Neutrophil (primary cell): ENCODE data around the gene DNAH17.

ENCODE experiments used
- H3K27ac ChIP-seq: fragments of 200-600 bp; sonication (generic); 2 replicates; pipeline ENCODE4 v1.5.1; 2016; ENCODE audit warnings: mild to moderate bottlenecking, moderate library complexity
- H3K27me3 ChIP-seq: fragments of 200-600 bp; sonication (generic); 2 replicates; pipeline ENCODE4 v1.6.0; 2016; ENCODE audit warnings: mild to moderate bottlenecking
- H3K36me3 ChIP-seq: fragments of 200-600 bp; sonication (generic); 2 replicates; pipeline ENCODE4 v1.5.1; 2017
- H3K4me1 ChIP-seq, 2 experiments: fragments of 200-600 bp in 1 of 2; sonication (generic) in 1 of 2; 1 replicate in 1 of 2; 2 replicates in 1 of 2; pipeline versions ENCODE4 v1.5.1 to v1.6.1; 2013 to 2016; ENCODE audit warnings: low read depth in 1 of 2, low read length in 1 of 2, mild to moderate bottlenecking in 1 of 2, moderate library complexity in 1 of 2; ENCODE audit not compliant: control insufficient read depth in 1 of 2, insufficient read depth in 1 of 2
- H3K4me3 ChIP-seq, 2 experiments: fragments of 200-600 bp in 1 of 2; sonication (generic) in 1 of 2; 1 replicate in 1 of 2; 2 replicates in 1 of 2; pipeline ENCODE4 v1.5.1; 2013 to 2016; ENCODE audit warnings: low read depth in 1 of 2, low read length in 1 of 2, mild to moderate bottlenecking in 1 of 2, moderate library complexity in 1 of 2
- H3K9me3 ChIP-seq: fragments of 200-600 bp; sonication (generic); 2 replicates; pipeline ENCODE4 v1.5.1; 2016
- CTCF ChIP-seq: fragments of 200-600 bp; sonication (generic); IDR thresholded peaks from 2 replicates; pipeline ENCODE4 v1.5.1; 2016; ENCODE audit warnings: antibody characterized with exemption

Gene DNAH17, protein sequence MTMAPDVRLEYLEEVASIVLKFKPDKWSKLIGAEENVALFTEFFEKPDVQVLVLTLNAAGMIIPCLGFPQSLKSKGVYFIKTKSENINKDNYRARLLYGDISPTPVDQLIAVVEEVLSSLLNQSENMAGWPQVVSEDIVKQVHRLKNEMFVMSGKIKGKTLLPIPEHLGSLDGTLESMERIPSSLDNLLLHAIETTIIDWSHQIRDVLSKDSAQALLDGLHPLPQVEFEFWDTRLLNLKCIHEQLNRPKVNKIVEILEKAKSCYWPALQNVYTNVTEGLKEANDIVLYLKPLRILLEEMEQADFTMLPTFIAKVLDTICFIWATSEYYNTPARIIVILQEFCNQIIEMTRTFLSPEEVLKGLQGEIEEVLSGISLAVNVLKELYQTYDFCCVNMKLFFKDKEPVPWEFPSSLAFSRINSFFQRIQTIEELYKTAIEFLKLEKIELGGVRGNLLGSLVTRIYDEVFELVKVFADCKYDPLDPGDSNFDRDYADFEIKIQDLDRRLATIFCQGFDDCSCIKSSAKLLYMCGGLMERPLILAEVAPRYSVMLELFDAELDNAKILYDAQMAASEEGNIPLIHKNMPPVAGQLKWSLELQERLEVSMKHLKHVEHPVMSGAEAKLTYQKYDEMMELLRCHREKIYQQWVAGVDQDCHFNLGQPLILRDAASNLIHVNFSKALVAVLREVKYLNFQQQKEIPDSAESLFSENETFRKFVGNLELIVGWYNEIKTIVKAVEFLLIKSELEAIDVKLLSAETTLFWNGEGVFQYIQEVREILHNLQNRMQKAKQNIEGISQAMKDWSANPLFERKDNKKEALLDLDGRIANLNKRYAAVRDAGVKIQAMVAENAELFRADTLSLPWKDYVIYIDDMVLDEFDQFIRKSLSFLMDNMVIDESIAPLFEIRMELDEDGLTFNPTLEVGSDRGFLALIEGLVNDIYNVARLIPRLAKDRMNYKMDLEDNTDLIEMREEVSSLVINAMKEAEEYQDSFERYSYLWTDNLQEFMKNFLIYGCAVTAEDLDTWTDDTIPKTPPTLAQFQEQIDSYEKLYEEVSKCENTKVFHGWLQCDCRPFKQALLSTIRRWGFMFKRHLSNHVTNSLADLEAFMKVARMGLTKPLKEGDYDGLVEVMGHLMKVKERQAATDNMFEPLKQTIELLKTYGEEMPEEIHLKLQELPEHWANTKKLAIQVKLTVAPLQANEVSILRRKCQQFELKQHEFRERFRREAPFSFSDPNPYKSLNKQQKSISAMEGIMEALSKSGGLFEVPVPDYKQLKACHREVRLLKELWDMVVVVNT (N-terminal part only)

DNA sequence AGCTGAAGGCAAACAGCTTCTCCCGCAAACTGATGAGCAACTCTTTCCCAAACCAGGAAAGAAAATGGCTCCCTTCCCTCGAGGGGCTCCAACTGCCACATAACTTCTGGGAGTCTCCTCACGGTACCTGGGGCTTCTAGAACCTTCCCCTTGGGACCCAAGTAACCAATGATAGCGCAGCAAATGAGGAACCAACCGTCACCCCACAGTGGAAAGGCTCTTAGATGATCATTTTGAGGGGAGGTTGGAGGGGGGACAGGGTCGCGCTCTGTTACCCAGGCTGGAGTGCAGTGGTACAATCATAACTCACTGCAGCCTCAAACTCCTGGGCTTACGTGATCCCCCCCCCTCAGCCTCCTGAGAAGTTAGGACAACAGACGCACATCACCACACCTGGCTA lies at the start of gene DNAH17:
Gene DNAH17 (minus strand): TSS at position 101 of the 400 bp plus-strand sequence. CDS start 2,339 bp downstream, outside the sequence.
- Histone ChIP-seq H3K36me3 (no peaks in the 10 kb centered on the region), H3K27ac (peak within 1 kb of the TSS; percentile 71), H3K27me3 (no peaks in the 10 kb centered on the region), H3K4me3 (peak within 1 kb of the TSS in 1 of 2 experiments; percentile 28), H3K9me3 (no peaks in the 10 kb centered on the region), H3K4me1 (peaks cover 27% of the 10 kb centered on the region in 2 experiments)
- no peak for TF ChIP-seq CTCF

- TF ChIP-seq CTCF, result no peak
- H3K4me3 ChIP-seq, result no peak overlapping the region
- no peaks in the 10 kb centered on the region for H3K4me1 ChIP-seq
- no peak overlapping the region for H3K27ac ChIP-seq
- H3K9me3 ChIP-seq, result no peaks in the 10 kb centered on the region
- H3K36me3 ChIP-seq, result no peaks in the 10 kb centered on the region
- H3K27me3 ChIP-seq, result no peaks in the 10 kb centered on the region
These were observed 47.3 kb upstream of the DNAH17 start for GRCh38 chr17:78624324-78625151.

GRCh38 chr17:78623541-78623940 lies 46.3 kb upstream of the DNAH17 start:
- Histone ChIP-seq H3K4me1 (no peaks in the 10 kb centered on the region), H3K9me3 (no peaks in the 10 kb centered on the region), H3K36me3 (no peaks in the 10 kb centered on the region), H3K27ac (no peak overlapping the region), H3K27me3 (no peaks in the 10 kb centered on the region), H3K4me3 (no peak overlapping the region)
- no peak for TF ChIP-seq CTCF

- Histone ChIP-seq H3K4me3 (no peak overlapping the region), H3K27ac (no peak overlapping the region), H3K9me3 (no peaks in the 10 kb centered on the region), H3K27me3 (no peaks in the 10 kb centered on the region), H3K4me1 (no peaks in the 10 kb centered on the region), H3K36me3 (no peaks in the 10 kb centered on the region)
- TF ChIP-seq CTCF, result no peak
These were observed 45.5 kb upstream of the DNAH17 start for GRCh38 chr17:78622491-78623265.
